ENCODE results near the gene CENPE. TPM values are rescaled to one million over a fixed set of nuclear protein-coding genes. Genes with fewer than 3 reads are reported as not detected.
A peak's percentile ranks its signal among the peaks of the same experiment; 100 is the strongest.

CENPE gene
- total RNA-seq, 2 donors from 2014 or later, result 29.7 to 69.6 TPM

GRCh38 chr4:103104886-103105285 lies 93.3 kb downstream of the CENPE start:
- H3K9me3 Mint-ChIP-seq, result no peaks in the 10 kb centered on the region
- no peak overlapping the region for H3K27ac Mint-ChIP-seq
- no peak for ATAC-seq
- no peaks in the 10 kb centered on the region for H3K27me3 Mint-ChIP-seq
- H3K4me1 Mint-ChIP-seq (ENCODE audit: low read depth in 2 of 2), result peaks cover 0 to under 1% of the 10 kb centered on the region in 2 donors
- no peaks in the 10 kb centered on the region for H3K36me3 Mint-ChIP-seq
- DNase-seq (ENCODE audit: low spot score), result no peak
- H3K4me3 Mint-ChIP-seq, result no peak overlapping the region

DNA sequence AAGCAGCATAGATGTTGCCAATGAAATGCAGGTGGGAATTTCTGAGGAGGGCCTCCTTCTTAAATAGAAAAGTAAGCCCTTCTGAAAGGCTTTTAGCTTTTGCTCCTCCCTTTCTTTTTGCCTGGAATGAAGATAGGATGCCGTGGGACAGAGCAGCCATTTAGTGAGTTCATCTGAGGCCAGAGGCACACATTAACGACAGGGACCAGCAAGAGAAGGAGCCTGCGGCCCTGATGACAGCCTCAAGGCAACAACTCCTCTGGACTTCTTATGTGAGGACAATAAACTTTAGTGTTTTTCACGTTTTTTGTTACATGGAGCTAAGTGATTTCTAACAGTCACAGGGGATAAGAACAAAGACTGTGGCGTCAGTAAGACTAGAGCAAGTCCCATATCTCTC lies 97.5 kb downstream of the CENPE start:
- no peaks in the 10 kb centered on the region for H3K36me3 Mint-ChIP-seq

GRCh38 chr4:103099691-103100392 lies 98.3 kb downstream of the CENPE start, which contains the start of gene BDH2:
Gene BDH2 (minus strand): TSS chr4:103099834. CDS start chr4:103096254, 3,580 bp downstream.
- H3K36me3 Mint-ChIP-seq, result no peaks in the 10 kb centered on the region
- DNase-seq (ENCODE audit: low spot score) (peak; percentile 81), ATAC-seq (peak; percentile 95 to 97)
- peak within 1 kb of the TSS; percentile 85 for H3K4me3 Mint-ChIP-seq
- peak within 1 kb of the TSS; percentile 76 to 93 for H3K27ac Mint-ChIP-seq
- H3K4me1 Mint-ChIP-seq (ENCODE audit: low read depth in 2 of 2), result peaks cover 9 to 13% of the 10 kb centered on the region in 2 donors
- H3K9me3 Mint-ChIP-seq, result no peaks in the 10 kb centered on the region
- H3K27me3 Mint-ChIP-seq, result no peaks in the 10 kb centered on the region

More for the DNA sequence above, 97.5 kb downstream of the CENPE start:
- no peak for ATAC-seq
- Mint-ChIP-seq H3K27me3 (no peaks in the 10 kb centered on the region), H3K27ac (no peak overlapping the region), H3K4me1 (ENCODE audit: low read depth in 2 of 2) (peaks cover 9 to 13% of the 10 kb centered on the region in 2 donors), H3K4me3 (no peak overlapping the region), H3K9me3 (no peaks in the 10 kb centered on the region)
- no peak for DNase-seq (ENCODE audit: low spot score)

GRCh38 chr4:103098756-103099440 lies 99.2 kb downstream of the CENPE start:
- no peaks in the 10 kb centered on the region for H3K9me3 Mint-ChIP-seq
- peaks cover 9 to 13% of the 10 kb centered on the region in 2 donors for H3K4me1 Mint-ChIP-seq (ENCODE audit: low read depth in 2 of 2)
- no peaks in the 10 kb centered on the region for H3K36me3 Mint-ChIP-seq
- peak overlapping the region; percentile 76 to 93 for H3K27ac Mint-ChIP-seq
- H3K4me3 Mint-ChIP-seq, result peak overlapping the region; percentile 85
- ATAC-seq (no peak), DNase-seq (ENCODE audit: low spot score) (no peak)
- H3K27me3 Mint-ChIP-seq, result no peaks in the 10 kb centered on the region

DNA sequence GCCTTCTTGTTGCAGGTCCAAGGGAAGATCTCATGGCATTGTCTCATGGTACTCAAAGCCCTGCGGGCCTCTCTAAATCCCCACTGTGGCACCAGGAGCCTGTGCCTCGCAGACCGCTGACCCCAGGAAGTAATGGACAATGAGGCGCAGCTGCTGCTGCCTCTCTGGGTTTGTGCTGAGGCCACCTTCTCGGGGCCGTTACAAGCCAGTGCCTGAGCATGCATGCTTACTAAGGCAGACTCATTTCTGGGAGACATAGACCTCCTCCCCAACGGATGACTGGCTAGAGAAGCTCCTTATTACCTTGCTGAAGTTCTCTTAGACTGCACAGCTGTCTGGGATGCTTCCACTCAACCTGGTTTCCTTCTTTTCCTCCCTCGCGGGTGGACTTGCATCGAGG lies 99.8 kb downstream of the CENPE start:
- Mint-ChIP-seq H3K4me1 (ENCODE audit: low read depth in 2 of 2) (peaks cover 9 to 13% of the 10 kb centered on the region in 2 donors), H3K27ac (peak overlapping the region in 1 of 2 donors; percentile 93), H3K27me3 (no peaks in the 10 kb centered on the region), H3K36me3 (no peaks in the 10 kb centered on the region), H3K4me3 (peak overlapping the region; percentile 20), H3K9me3 (no peaks in the 10 kb centered on the region)
- ATAC-seq (no peak), DNase-seq (ENCODE audit: low spot score) (no peak)

- Mint-ChIP-seq H3K4me1 (ENCODE audit: low read depth in 2 of 2) (peaks cover 19 to 25% of the 10 kb centered on the region in 2 donors), H3K36me3 (no peaks in the 10 kb centered on the region), H3K9me3 (no peaks in the 10 kb centered on the region), H3K27me3 (no peaks in the 10 kb centered on the region), H3K27ac (no peak overlapping the region), H3K4me3 (no peak overlapping the region)
- no peak for DNase-seq (ENCODE audit: low spot score)
- ATAC-seq, result no peak
These were observed 101.0 kb downstream of the CENPE start for GRCh38 chr4:103097112-103097511.

- no peak overlapping the region for H3K27ac Mint-ChIP-seq
- peaks cover 24 to 34% of the 10 kb centered on the region in 2 donors for H3K4me1 Mint-ChIP-seq (ENCODE audit: low read depth in 2 of 2)
- no peaks in the 10 kb centered on the region for H3K36me3 Mint-ChIP-seq
These were observed 103.1 kb downstream of the CENPE start for GRCh38 chr4:103095080-103095479.

GRCh38 chr4:103092245-103092644 lies 105.9 kb downstream of the CENPE start:
- H3K9me3 Mint-ChIP-seq, result no peaks in the 10 kb centered on the region
- H3K27me3 Mint-ChIP-seq, result no peaks in the 10 kb centered on the region
- peak; percentile 62 to 65 for ATAC-seq
- peak overlapping the region; percentile 49 to 80 for H3K27ac Mint-ChIP-seq
- peaks cover 15 to 21% of the 10 kb centered on the region in 2 donors for H3K4me1 Mint-ChIP-seq (ENCODE audit: low read depth in 2 of 2)
- no peak for DNase-seq (ENCODE audit: low spot score)
- H3K4me3 Mint-ChIP-seq, result peak overlapping the region; percentile 63
- H3K36me3 Mint-ChIP-seq, result peaks cover 4% of the 10 kb centered on the region

More at GRCh38 chr4:103095080-103095479, 103.1 kb downstream of the CENPE start:
- DNase-seq (ENCODE audit: low spot score) (no peak), ATAC-seq (no peak)
- no peak overlapping the region for H3K4me3 Mint-ChIP-seq
- no peaks in the 10 kb centered on the region for H3K27me3 Mint-ChIP-seq
- H3K9me3 Mint-ChIP-seq, result no peaks in the 10 kb centered on the region

DNA sequence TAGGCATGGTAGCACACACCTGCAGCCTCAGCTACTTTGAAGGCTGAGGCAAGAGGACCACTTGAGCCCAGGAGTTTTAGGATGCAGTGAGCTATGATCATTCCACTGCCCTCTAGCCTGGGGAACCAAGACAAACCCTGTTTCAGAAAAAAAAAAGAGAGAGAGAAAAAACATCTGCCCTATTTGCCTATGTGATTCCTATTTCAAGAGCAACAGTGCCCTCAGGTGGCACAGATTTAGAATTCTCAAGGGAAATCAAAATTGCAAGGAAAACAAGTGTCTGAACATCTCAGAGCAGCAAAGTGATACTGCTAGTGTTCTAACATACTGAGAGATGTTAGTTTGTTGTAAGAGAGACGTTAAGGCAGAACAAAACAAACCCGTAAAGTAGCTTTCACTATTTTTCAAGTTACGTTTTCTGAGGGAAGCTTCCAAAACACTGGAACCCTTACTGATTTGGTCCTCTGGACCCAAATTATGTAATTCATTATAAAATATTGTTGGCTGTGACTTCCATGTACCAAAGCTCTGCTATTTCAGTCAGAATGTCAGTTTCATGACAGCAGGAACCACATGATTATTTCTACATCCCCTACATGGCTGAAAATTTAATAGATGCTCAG lies 106.4 kb downstream of the CENPE start:
- no peaks in the 10 kb centered on the region for H3K9me3 Mint-ChIP-seq
- no peak for DNase-seq (ENCODE audit: low spot score)
- peak overlapping the region; percentile 49 to 80 for H3K27ac Mint-ChIP-seq
- H3K4me1 Mint-ChIP-seq (ENCODE audit: low read depth in 2 of 2), result peaks cover 15 to 21% of the 10 kb centered on the region in 2 donors
- no peaks in the 10 kb centered on the region for H3K27me3 Mint-ChIP-seq
- peaks cover 4% of the 10 kb centered on the region for H3K36me3 Mint-ChIP-seq
- peak overlapping the region; percentile 63 for H3K4me3 Mint-ChIP-seq
- peak in 1 of 2 donors; percentile 42 for ATAC-seq

DNA sequence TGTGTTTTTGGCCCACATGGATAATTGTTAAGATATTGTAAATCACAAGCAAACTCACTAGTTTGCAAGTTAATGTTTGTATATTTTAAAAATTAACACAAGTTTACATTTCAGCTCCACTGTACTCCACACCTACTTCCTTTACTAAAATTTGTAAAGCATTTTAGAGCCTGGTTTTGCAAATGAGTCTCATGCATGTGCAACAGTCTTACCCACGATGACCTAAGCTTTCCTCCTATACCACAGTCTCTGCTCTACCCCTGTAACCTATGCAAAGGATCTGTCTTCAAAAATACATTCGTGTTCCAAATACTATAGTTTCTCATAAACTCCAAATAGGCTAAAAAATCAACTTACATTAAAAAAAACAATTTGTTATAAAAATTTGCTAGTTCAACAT lies 108.7 kb downstream of the CENPE start:
- peaks cover 15 to 21% of the 10 kb centered on the region in 2 donors for H3K4me1 Mint-ChIP-seq (ENCODE audit: low read depth in 2 of 2)
- ATAC-seq, result no peak
- H3K36me3 Mint-ChIP-seq, result peaks cover 4% of the 10 kb centered on the region
- H3K4me3 Mint-ChIP-seq, result no peak overlapping the region
- no peaks in the 10 kb centered on the region for H3K9me3 Mint-ChIP-seq
- no peak overlapping the region for H3K27ac Mint-ChIP-seq
- H3K27me3 Mint-ChIP-seq, result no peaks in the 10 kb centered on the region
- DNase-seq (ENCODE audit: low spot score), result no peak

GRCh38 chr4:103086551-103086950 lies 111.6 kb downstream of the CENPE start:
- Mint-ChIP-seq H3K9me3 (no peaks in the 10 kb centered on the region), H3K36me3 (peaks cover 8% of the 10 kb centered on the region), H3K4me3 (no peak overlapping the region), H3K4me1 (ENCODE audit: low read depth in 2 of 2) (peaks cover 2 to 3% of the 10 kb centered on the region in 2 donors), H3K27ac (no peak overlapping the region), H3K27me3 (no peaks in the 10 kb centered on the region)
- ATAC-seq (no peak), DNase-seq (ENCODE audit: low spot score) (no peak)

DNA sequence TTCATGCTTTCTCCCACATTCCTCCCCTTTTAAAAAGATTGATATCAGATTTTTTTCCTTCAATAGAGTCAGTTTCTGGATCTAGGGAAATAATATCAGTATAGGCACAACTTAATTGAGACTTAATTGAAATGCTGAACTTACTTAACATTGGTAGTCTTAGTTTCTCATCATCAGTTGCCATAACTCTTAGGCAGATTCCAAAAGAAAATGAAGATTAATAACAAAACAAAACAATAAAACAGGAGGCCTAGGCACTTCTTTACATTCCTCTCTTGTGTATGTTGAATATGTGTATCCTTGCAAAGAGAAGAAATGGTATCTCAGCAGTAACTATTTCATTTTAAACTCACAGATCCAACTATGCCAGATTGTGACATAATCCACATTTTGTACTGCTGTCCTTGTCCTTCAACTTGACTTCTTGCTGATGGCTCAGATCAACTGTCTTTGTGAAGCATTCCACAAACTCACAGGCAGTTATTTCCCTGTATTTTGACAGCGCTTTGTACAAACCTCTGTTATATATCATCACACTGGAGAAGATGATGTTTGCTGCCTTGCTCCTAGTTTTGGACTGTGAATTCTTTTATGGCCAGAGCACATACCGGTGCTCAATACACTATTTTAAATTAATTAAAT lies 112.5 kb downstream of the CENPE start:
- Mint-ChIP-seq H3K36me3 (peaks cover 10% of the 10 kb centered on the region), H3K4me1 (ENCODE audit: low read depth in 2 of 2) (no peaks in the 10 kb centered on the region)

GRCh38 chr4:103079621-103080020 lies 118.5 kb downstream of the CENPE start:
- peaks cover 19 to 25% of the 10 kb centered on the region in 2 donors for H3K4me1 Mint-ChIP-seq (ENCODE audit: low read depth in 2 of 2)
- no peak overlapping the region for H3K27ac Mint-ChIP-seq
- H3K27me3 Mint-ChIP-seq, result no peaks in the 10 kb centered on the region
- peaks cover 9% of the 10 kb centered on the region for H3K36me3 Mint-ChIP-seq
- H3K9me3 Mint-ChIP-seq, result no peaks in the 10 kb centered on the region
- no peak for DNase-seq (ENCODE audit: low spot score)
- ATAC-seq, result no peak
- no peak overlapping the region for H3K4me3 Mint-ChIP-seq

More for the DNA sequence above, 112.5 kb downstream of the CENPE start:
- Mint-ChIP-seq H3K9me3 (no peaks in the 10 kb centered on the region), H3K4me3 (no peak overlapping the region), H3K27me3 (no peaks in the 10 kb centered on the region), H3K27ac (no peak overlapping the region)
- ATAC-seq (no peak), DNase-seq (ENCODE audit: low spot score) (no peak)
